Endothelial cell (in vitro differentiated cells): ENCODE data around the gene IQCM. TPM values are rescaled to one million over a fixed set of nuclear protein-coding genes. Genes with fewer than 3 reads are reported as not detected.

Source experiments
- DNase-seq: peaks from one replicate; pipeline ENCODE4 v3.0.0; 2021; ENCODE audit warnings: low spot score
- H3K27ac Mint-ChIP-seq: one replicate; pipeline ENCODE4 v1.8.0; 2021; ENCODE audit warnings: mixed read lengths, inconsistent platforms; ENCODE audit not compliant: unreplicated experiment
- H3K27me3 Mint-ChIP-seq: one replicate; pipeline ENCODE4 v1.8.0; 2021; ENCODE audit warnings: mild to moderate bottlenecking, moderate library complexity, mixed read lengths, inconsistent platforms; ENCODE audit not compliant: unreplicated experiment
- H3K36me3 Mint-ChIP-seq: one replicate; pipeline ENCODE4 v1.8.0; 2021; ENCODE audit warnings: mild to moderate bottlenecking, low read depth, mixed read lengths, inconsistent platforms; ENCODE audit not compliant: unreplicated experiment
- H3K4me1 Mint-ChIP-seq: one replicate; pipeline ENCODE4 v1.8.0; 2021; ENCODE audit warnings: mild to moderate bottlenecking, mixed read lengths, inconsistent platforms; ENCODE audit not compliant: unreplicated experiment
- H3K4me3 Mint-ChIP-seq: one replicate; pipeline ENCODE4 v1.8.0; 2021; ENCODE audit warnings: mild to moderate bottlenecking, mixed read lengths, inconsistent platforms; ENCODE audit not compliant: unreplicated experiment
- H3K9me3 Mint-ChIP-seq: one replicate; pipeline ENCODE4 v1.8.0; 2021; ENCODE audit warnings: mixed read lengths, inconsistent platforms; ENCODE audit not compliant: unreplicated experiment
- CTCF ChIP-seq: fragments of 200-600 bp; sonication (generic); IDR thresholded peaks from one replicate; pipeline ENCODE4 v1.5.0; 2021; ENCODE audit warnings: antibody characterized with exemption; ENCODE audit not compliant: unreplicated experiment
- total RNA-seq: library from RNA; stranded (reverse); fragmentation: NEBNext Ultra II Directional; extraction: Animal tissue kit (Norgen Biotek cat#: 25700); gene quantifications from one replicate; pipeline ENCODE4 v1.2.1, GENCODE V29; 2021; ENCODE audit not compliant: unreplicated experiment

Gene IQCM
- total RNA-seq, 1 donor from 2014 or later: not detected

- Mint-ChIP-seq H3K9me3 (no peaks in the 10 kb centered on the region), H3K4me1 (no peaks in the 10 kb centered on the region), H3K27ac (no peak overlapping the region), H3K36me3 (no peaks in the 10 kb centered on the region), H3K27me3 (no peaks in the 10 kb centered on the region), H3K4me3 (no peak overlapping the region)
- no peak for TF ChIP-seq CTCF
- DNase-seq: no peak
Measured at GRCh38 chr4:149589826-149590225, 225.8 kb downstream of the IQCM start.

GRCh38 chr4:149584722-149585121 lies 230.9 kb downstream of the IQCM start:
- Mint-ChIP-seq H3K9me3 (no peaks in the 10 kb centered on the region), H3K27me3 (no peaks in the 10 kb centered on the region), H3K36me3 (no peaks in the 10 kb centered on the region), H3K27ac (no peak overlapping the region), H3K4me3 (no peak overlapping the region), H3K4me1 (no peaks in the 10 kb centered on the region)
- DNase-seq: no peak
- no peak for TF ChIP-seq CTCF

DNA sequence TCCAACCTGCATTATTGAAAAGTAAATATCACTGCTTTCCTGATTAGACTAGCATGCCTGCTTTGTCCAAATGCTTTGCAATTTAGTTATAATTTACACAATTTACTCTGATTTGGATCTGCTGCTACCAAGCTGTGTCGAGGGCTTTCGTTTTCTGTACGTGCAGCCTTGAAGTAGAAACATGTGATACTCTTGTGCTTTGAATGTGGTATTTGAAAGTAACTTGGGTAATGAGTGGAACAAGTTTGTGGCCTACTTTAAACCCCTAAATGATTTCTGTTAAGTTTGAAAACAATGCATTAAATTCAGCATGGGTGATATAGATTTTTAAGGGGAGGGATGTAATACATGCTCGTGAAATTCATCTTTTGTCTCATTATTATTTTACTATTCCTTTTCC lies 240.7 kb downstream of the IQCM start:
- Mint-ChIP-seq H3K9me3 (no peaks in the 10 kb centered on the region), H3K4me3 (no peak overlapping the region), H3K27ac (no peak overlapping the region), H3K27me3 (no peaks in the 10 kb centered on the region), H3K4me1 (no peaks in the 10 kb centered on the region), H3K36me3 (no peaks in the 10 kb centered on the region)
- no peak for TF ChIP-seq CTCF
- DNase-seq: no peak

- Mint-ChIP-seq H3K27ac (no peak overlapping the region), H3K4me1 (no peaks in the 10 kb centered on the region), H3K27me3 (no peaks in the 10 kb centered on the region), H3K36me3 (no peaks in the 10 kb centered on the region), H3K4me3 (no peak overlapping the region), H3K9me3 (no peaks in the 10 kb centered on the region)
- TF ChIP-seq CTCF: no peak
- no peak for DNase-seq
Measured at GRCh38 chr4:149572716-149573115, 242.9 kb downstream of the IQCM start.

DNA sequence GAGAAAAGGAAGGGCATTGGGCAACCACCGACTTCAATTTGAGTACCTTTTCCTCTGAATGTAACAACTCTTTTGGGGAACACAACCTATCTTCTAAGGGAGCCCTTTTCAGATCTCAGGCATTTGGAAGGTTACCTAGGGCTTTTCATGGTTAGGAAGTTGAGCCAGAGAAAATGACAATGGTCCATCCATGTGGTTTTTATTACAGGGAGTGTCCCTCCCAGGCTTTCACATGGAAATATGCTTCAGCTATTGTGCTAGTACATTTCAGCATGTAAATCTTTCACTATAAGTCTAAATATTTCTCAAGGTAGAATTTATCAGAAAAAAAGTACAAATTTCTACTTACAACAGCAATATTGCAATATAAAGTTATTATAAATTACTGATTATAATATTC lies 259.8 kb downstream of the IQCM start:
- Mint-ChIP-seq H3K4me1 (no peaks in the 10 kb centered on the region), H3K4me3 (no peak overlapping the region), H3K27me3 (no peaks in the 10 kb centered on the region), H3K27ac (no peak overlapping the region), H3K9me3 (no peaks in the 10 kb centered on the region), H3K36me3 (no peaks in the 10 kb centered on the region)
- no peak for TF ChIP-seq CTCF
- no peak for DNase-seq
